CD4-positive, alpha-beta T cell (primary cell): ENCODE measurements around the gene ZBTB43. TPM values are rescaled to one million over a fixed set of nuclear protein-coding genes. Genes with fewer than 3 reads are reported as not detected.

ENCODE experiments used
- ATAC-seq: fragments of 200-7000 bp; cut with Tn5 transposase; one replicate; pipeline ENCODE4 v1.10.0; 2022; ENCODE audit warnings: mild to moderate bottlenecking; ENCODE audit not compliant: poor library complexity
- CTCF ChIA-PET: fragments of 350-600 bp; sonication (Branson Sonifier 250); formaldehyde crosslinking; loops from one replicate; lab custom pipeline; 2021; ENCODE audit warnings: antibody characterized with exemption, inconsistent platforms; lab: Charles Lee
- POLR2A ChIA-PET: fragments of 350-600 bp; sonication (Branson Sonifier 250); formaldehyde crosslinking; loops from one replicate; lab custom pipeline; 2021; ENCODE audit warnings: antibody characterized with exemption, inconsistent platforms; lab: Charles Lee
- DNase-seq, 14 experiments: peaks; one replicate each; pipeline ENCODE4 v3.0.0-alpha.2; 2013 to 2020; ENCODE audit warnings: mixed read lengths in 2 of 14
- H3K27ac ChIP-seq, 2 donors: one replicate each; pipeline versions ENCODE4 v1.5.1 to v1.7.0; 2013; ENCODE audit warnings: low read length in 2 of 2, low read depth in 1 of 2, mild to moderate bottlenecking in 1 of 2
- H3K27me3 ChIP-seq, 2 experiments: 1 replicate in 1 of 2; 2 replicates in 1 of 2; pipeline versions ENCODE4 v1.6.1 to v1.7.0; 2013; ENCODE audit warnings: low read length in 2 of 2, control low read depth in 1 of 2, mild to moderate bottlenecking in 1 of 2, moderate library complexity in 1 of 2; ENCODE audit not compliant: insufficient read depth in 2 of 2, control insufficient read depth in 1 of 2
- H3K36me3 ChIP-seq: one replicate; pipeline ENCODE4 v1.6.1; 2013; ENCODE audit warnings: low read length, control low read depth; ENCODE audit not compliant: insufficient read depth
- H3K4me1 ChIP-seq: one replicate; pipeline ENCODE4 v1.6.1; 2013; ENCODE audit warnings: low read length, control low read depth; ENCODE audit not compliant: insufficient read depth
- H3K4me3 ChIP-seq: one replicate; pipeline ENCODE4 v1.5.1; 2013; ENCODE audit warnings: mild to moderate bottlenecking, low read length, moderate library complexity
- H3K9me3 ChIP-seq, 2 experiments: 1 replicate in 1 of 2; 2 replicates in 1 of 2; pipeline versions ENCODE4 v1.6.1 to v1.7.0; 2013; ENCODE audit warnings: low read length in 2 of 2, mild to moderate bottlenecking in 2 of 2, control low read depth in 1 of 2, moderate library complexity in 1 of 2; ENCODE audit not compliant: control insufficient read depth in 1 of 2, insufficient read depth in 1 of 2
- H3K27ac Mint-ChIP-seq: one replicate; pipeline ENCODE4 v1.8.0; 2020; ENCODE audit warnings: mixed read lengths
- H3K27me3 Mint-ChIP-seq: one replicate; pipeline ENCODE4 v1.8.0; 2021; ENCODE audit warnings: mixed read lengths
- H3K36me3 Mint-ChIP-seq: one replicate; pipeline ENCODE4 v1.8.0; 2021; ENCODE audit warnings: low read depth, mixed read lengths
- H3K4me1 Mint-ChIP-seq: one replicate; pipeline ENCODE4 v1.8.0; 2021; ENCODE audit warnings: low read depth, mixed read lengths
- H3K4me3 Mint-ChIP-seq: one replicate; pipeline ENCODE4 v1.8.0; 2020; ENCODE audit warnings: mild to moderate bottlenecking, mixed read lengths
- H3K9me3 Mint-ChIP-seq: one replicate; pipeline ENCODE4 v1.8.0; 2020; ENCODE audit warnings: mixed read lengths
- intact Hi-C, 2 experiments: fragments of 100-400 bp; cut with DNase I in 1 of 2; cut with micrococcal nuclease in 1 of 2; formaldehyde crosslinking; loops; one replicate each; pipeline versions ENCODE4 v1.15.1 to v1.9.0; 2023 to 2025; cut with DNase I, micrococcal nuclease
- total RNA-seq, 174 experiments: library from RNA in 2 of 174; stranded (reverse) in 2 of 174; gene quantifications; one replicate each; pipeline ENCODE4 v1.2.3 and lab custom pipeline; 2021 to 2026
- TF ChIP-seq, protein P1 (sequence below): fragments of 200-600 bp; IDR thresholded peaks from one replicate; pipeline ENCODE4 v1.8.0; 2022; ENCODE audit warnings: antibody characterized with exemption, mild to moderate bottlenecking

Gene ZBTB43
- total RNA-seq, 2 experiments from 2014 or later, result 47.7 to 50.8 TPM

DNA sequence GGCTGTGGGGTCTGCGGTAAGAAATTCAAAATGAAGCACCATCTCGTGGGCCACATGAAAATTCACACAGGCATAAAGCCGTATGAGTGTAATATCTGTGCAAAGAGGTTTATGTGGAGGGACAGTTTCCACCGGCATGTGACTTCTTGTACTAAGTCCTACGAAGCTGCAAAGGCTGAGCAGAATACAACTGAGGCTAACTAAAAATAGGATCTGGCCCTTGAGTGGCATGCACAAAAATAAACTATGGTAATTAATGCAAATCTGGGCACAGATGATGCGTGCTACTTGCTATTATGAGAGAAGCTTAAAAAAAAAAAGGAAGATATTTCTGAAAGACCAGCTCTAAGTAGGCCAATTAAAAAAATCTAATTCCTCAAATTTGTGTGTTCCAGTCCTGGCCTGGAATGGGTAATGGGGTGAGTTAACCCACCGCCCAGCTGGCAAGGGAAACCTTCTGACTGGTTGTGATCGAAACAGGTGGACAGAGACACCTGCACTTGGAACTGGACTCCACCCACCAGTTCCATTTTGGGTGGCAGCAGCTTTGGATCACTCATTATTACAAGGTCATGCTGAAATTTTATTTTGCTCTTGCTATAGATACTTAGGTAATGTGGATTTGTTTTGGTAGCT lies 29.0 kb downstream of the ZBTB43 start:
- Histone ChIP-seq H3K36me3 (peaks cover 48% of the 10 kb centered on the region), H3K4me3 (no peak overlapping the region), H3K27ac (no peak overlapping the region), H3K9me3 (no peaks in the 10 kb centered on the region), H3K27me3 (no peaks in the 10 kb centered on the region), H3K4me1 (peaks cover 3% of the 10 kb centered on the region)
- TF ChIP-seq, protein P1, sequence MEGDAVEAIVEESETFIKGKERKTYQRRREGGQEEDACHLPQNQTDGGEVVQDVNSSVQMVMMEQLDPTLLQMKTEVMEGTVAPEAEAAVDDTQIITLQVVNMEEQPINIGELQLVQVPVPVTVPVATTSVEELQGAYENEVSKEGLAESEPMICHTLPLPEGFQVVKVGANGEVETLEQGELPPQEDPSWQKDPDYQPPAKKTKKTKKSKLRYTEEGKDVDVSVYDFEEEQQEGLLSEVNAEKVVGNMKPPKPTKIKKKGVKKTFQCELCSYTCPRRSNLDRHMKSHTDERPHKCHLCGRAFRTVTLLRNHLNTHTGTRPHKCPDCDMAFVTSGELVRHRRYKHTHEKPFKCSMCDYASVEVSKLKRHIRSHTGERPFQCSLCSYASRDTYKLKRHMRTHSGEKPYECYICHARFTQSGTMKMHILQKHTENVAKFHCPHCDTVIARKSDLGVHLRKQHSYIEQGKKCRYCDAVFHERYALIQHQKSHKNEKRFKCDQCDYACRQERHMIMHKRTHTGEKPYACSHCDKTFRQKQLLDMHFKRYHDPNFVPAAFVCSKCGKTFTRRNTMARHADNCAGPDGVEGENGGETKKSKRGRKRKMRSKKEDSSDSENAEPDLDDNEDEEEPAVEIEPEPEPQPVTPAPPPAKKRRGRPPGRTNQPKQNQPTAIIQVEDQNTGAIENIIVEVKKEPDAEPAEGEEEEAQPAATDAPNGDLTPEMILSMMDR, result no peak
- ATAC-seq (no peak), DNase-seq (no peak)
- no peaks in the 10 kb centered on the region for H3K27me3 Mint-ChIP-seq
- H3K4me1 Mint-ChIP-seq, result peaks cover 20% of the 10 kb centered on the region
- H3K27ac Mint-ChIP-seq, result no peak overlapping the region
- no peaks in the 10 kb centered on the region for H3K9me3 Mint-ChIP-seq
- POLR2A ChIA-PET, result no interaction called here
- peaks cover 82% of the 10 kb centered on the region for H3K36me3 Mint-ChIP-seq
- no peak overlapping the region for H3K4me3 Mint-ChIP-seq
- intact Hi-C loops, result no loop called here
- CTCF ChIA-PET, result interaction anchor here (0.6 to 1.7 kb wide), 2 partner anchors 9 to 26 kb away, joined by 3 to 4 read pairs; no protein-coding TSS in a partner anchor

DNA sequence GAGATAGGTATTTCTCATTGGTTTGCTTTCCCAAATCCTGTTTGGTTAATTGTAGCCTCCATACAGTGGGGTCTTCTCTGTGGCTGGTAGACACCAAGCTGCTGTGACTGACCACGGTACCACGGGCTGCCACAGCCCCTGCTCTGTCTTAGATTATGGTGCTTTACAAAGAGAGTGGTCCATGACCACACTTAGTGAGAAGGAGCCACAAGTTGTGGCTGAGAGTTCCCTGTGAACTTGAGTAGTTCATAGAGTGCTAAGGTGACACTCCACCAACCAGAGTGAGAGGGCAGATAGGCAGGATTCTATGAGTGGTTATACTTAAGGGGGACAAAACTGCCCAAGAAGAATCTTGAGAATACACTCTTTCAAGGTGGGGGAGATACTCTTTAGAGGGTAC lies 29.8 kb downstream of the ZBTB43 start:
- Histone ChIP-seq H3K4me1 (peaks cover 3% of the 10 kb centered on the region), H3K4me3 (no peak overlapping the region), H3K27me3 (no peaks in the 10 kb centered on the region), H3K36me3 (peaks cover 51% of the 10 kb centered on the region), H3K9me3 (no peaks in the 10 kb centered on the region), H3K27ac (no peak overlapping the region)
- ATAC-seq (no peak), DNase-seq (no peak)
- H3K9me3 Mint-ChIP-seq, result no peaks in the 10 kb centered on the region
- POLR2A ChIA-PET, result no interaction called here
- intact Hi-C loops, result no loop called here
- no peak overlapping the region for H3K27ac Mint-ChIP-seq
- peaks cover 79% of the 10 kb centered on the region for H3K36me3 Mint-ChIP-seq
- TF ChIP-seq, protein P1, result no peak
- peaks cover 19% of the 10 kb centered on the region for H3K4me1 Mint-ChIP-seq
- CTCF ChIA-PET, result interaction anchor here (1.7 kb wide), 1 partner anchor 25 kb away, joined by 4 read pairs; no protein-coding TSS in a partner anchor
- no peak overlapping the region for H3K4me3 Mint-ChIP-seq
- H3K27me3 Mint-ChIP-seq, result no peaks in the 10 kb centered on the region

DNA sequence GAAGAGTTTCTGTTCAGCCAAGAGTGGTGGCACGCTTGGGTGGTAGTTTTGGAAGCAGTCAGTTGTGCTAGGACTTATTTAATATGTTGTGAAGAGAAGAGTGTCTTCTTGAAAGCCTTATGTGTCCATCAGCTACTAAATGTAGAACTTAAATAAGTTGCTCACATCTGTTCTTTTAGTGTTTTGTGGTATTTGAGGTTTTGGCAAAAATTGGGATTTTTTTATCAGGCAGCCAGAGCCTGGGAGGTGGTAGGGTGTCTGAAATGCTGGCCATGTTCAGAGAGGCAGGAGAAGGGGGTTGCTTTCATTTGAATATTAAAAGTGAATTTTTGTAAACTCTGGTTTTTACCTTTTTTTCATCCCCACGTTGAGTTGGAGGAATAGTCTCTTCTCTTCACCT lies 31.4 kb downstream of the ZBTB43 start:
- TF ChIP-seq, protein P1, result no peak
- Mint-ChIP-seq H3K4me3 (no peak overlapping the region), H3K4me1 (peaks cover 19% of the 10 kb centered on the region), H3K9me3 (no peaks in the 10 kb centered on the region), H3K27ac (no peak overlapping the region), H3K36me3 (peaks cover 64% of the 10 kb centered on the region), H3K27me3 (no peaks in the 10 kb centered on the region)
- ATAC-seq (no peak), DNase-seq (no peak)
- intact Hi-C loops, result no loop called here
- Histone ChIP-seq H3K27ac (no peak overlapping the region), H3K4me3 (no peak overlapping the region), H3K9me3 (no peaks in the 10 kb centered on the region), H3K27me3 (no peaks in the 10 kb centered on the region), H3K4me1 (peaks cover 3% of the 10 kb centered on the region), H3K36me3 (peaks cover 51% of the 10 kb centered on the region)
- POLR2A ChIA-PET, result no interaction called here
- CTCF ChIA-PET, result no interaction called here
